H1 (cell line): ENCODE results near the gene TLK1. TPM values are rescaled to one million over a fixed set of nuclear protein-coding genes. Genes with fewer than 3 reads are reported as not detected.
A peak's percentile ranks its signal among the peaks of the same experiment; 100 is the strongest.

ENCODE experiments used
- CTCF ChIA-PET: fragments of 300-600 bp; sonication (Branson Sonifier 250); formaldehyde crosslinking; loops from one replicate; lab custom pipeline; 2021; ENCODE audit not compliant: partially characterized antibody; lab: Charles Lee
- POLR2A ChIA-PET: fragments of 300-600 bp; sonication (Branson Sonifier 250); formaldehyde crosslinking; loops from one replicate; lab custom pipeline; 2021; ENCODE audit warnings: inconsistent platforms; ENCODE audit not compliant: partially characterized antibody; lab: Charles Lee
- DNase-seq, 2 experiments: peaks; one replicate each; pipeline versions ENCODE4 v3.0.0 to v3.0.0-alpha.2; 2010 to 2022; ENCODE audit warnings: low spot score in 2 of 2, low read depth in 1 of 2, mixed read lengths in 1 of 2
- FAIRE-seq: peaks from 2 replicates; lab custom pipeline; 2011; peaks lifted over from hg19 to GRCh38; lab: Jason Lieb, UNC
- H2AFZ ChIP-seq: 2 replicates; pipeline ENCODE4 v1.8.1; 2012; ENCODE audit warnings: low read length, inconsistent platforms
- H2AK5ac ChIP-seq: 2 replicates; pipeline ENCODE4 v1.6.1; 2013; ENCODE audit warnings: low read depth, low read length
- H2BK120ac ChIP-seq: replicated peaks from 2 replicates; pipeline ENCODE3; 2013; ENCODE audit warnings: low read depth, low read length, inconsistent platforms
- H2BK12ac ChIP-seq: 2 replicates; pipeline ENCODE4 v1.6.1; 2013; ENCODE audit warnings: low read depth, low read length
- H2BK15ac ChIP-seq: 2 replicates; pipeline ENCODE4 v1.6.1; 2013; ENCODE audit warnings: low read length
- H2BK20ac ChIP-seq: 2 replicates; pipeline ENCODE4 v1.6.1; 2013; ENCODE audit warnings: low read length
- H2BK5ac ChIP-seq: 2 replicates; pipeline ENCODE4 v1.6.1; 2013; ENCODE audit warnings: low read depth, low read length
- H3K14ac ChIP-seq: 2 replicates; pipeline ENCODE4 v1.6.1; 2013; ENCODE audit warnings: inconsistent platforms; ENCODE audit not compliant: insufficient read length
- H3K18ac ChIP-seq: 2 replicates; pipeline ENCODE4 v1.6.1; 2013; ENCODE audit warnings: low read length; ENCODE audit errors: extremely low read depth
- H3K23ac ChIP-seq: 2 replicates; pipeline ENCODE4 v1.6.1; 2013; ENCODE audit warnings: inconsistent platforms; ENCODE audit not compliant: insufficient read length
- H3K23me2 ChIP-seq: 2 replicates; pipeline ENCODE4 v1.6.1; 2013; ENCODE audit warnings: low read depth, low read length
- H3K27ac ChIP-seq: 2 replicates; pipeline ENCODE4 v1.6.1; 2011; ENCODE audit warnings: low read depth, low read length, inconsistent platforms
- H3K27me3 ChIP-seq, 4 experiments: replicated peaks in 1 of 4; 1 replicate in 1 of 4; 2 replicates in 3 of 4; pipeline versions ENCODE4 v1.6.1 to v1.8.1; 2011 to 2013; ENCODE audit warnings: low read length in 3 of 4, mild to moderate bottlenecking in 3 of 4, inconsistent platforms in 2 of 4, mixed read lengths in 2 of 4, moderate library complexity in 1 of 4; ENCODE audit not compliant: control insufficient read depth in 3 of 4, insufficient read depth in 3 of 4; ENCODE audit errors: extremely low read depth in 1 of 4
- H3K36me3 ChIP-seq, 4 experiments: 2 replicates each; pipeline versions ENCODE4 v1.6.1 to v1.8.1; 2011 to 2013; ENCODE audit warnings: mild to moderate bottlenecking in 4 of 4, low read length in 3 of 4, moderate library complexity in 2 of 4, control low read depth in 1 of 4, inconsistent platforms in 1 of 4; ENCODE audit not compliant: insufficient read depth in 4 of 4, control insufficient read depth in 2 of 4
- H3K4ac ChIP-seq: replicated peaks from 2 replicates; pipeline ENCODE3; 2013; ENCODE audit warnings: low read length, low read depth, mixed read lengths, inconsistent platforms; ENCODE audit not compliant: insufficient read length
- H3K4me1 ChIP-seq, 4 experiments: replicated peaks in 1 of 4; 1 replicate in 1 of 4; 2 replicates in 3 of 4; pipeline versions ENCODE4 v1.6.1 to v1.8.1; 2011 to 2013; ENCODE audit warnings: low read length in 3 of 4, inconsistent platforms in 2 of 4, mixed read lengths in 1 of 4; ENCODE audit not compliant: insufficient read depth in 4 of 4, control insufficient read depth in 3 of 4
- H3K4me2 ChIP-seq, 2 experiments: 2 replicates each; pipeline versions ENCODE4 v1.6.1 to v1.8.1; 2011 to 2013; ENCODE audit warnings: low read depth in 2 of 2, low read length in 2 of 2, control low read depth in 1 of 2, inconsistent platforms in 1 of 2, mild to moderate bottlenecking in 1 of 2; ENCODE audit not compliant: insufficient read depth in 1 of 2
- H3K4me3 ChIP-seq, 4 experiments: fragments of 200-600, 300-600 bp in 1 of 4; sonication (generic), shearing (Covaris generic), sonication (Bioruptor Twin) in 1 of 4; 2 replicates each; pipeline versions ENCODE4 v1.5.1 to v1.8.1; 2011 to 2016; ENCODE audit warnings: low read length in 4 of 4, low read depth in 3 of 4, control low read depth in 2 of 4, inconsistent platforms in 2 of 4, mild to moderate bottlenecking in 2 of 4, mixed read lengths in 1 of 4, moderate library complexity in 1 of 4; ENCODE audit not compliant: insufficient read depth in 2 of 4; ENCODE audit errors: extremely low read depth in 1 of 4
- H3K56ac ChIP-seq: replicated peaks from 2 replicates; pipeline ENCODE3; 2013; ENCODE audit warnings: low read depth, mild to moderate bottlenecking, mixed read lengths, low read length, inconsistent platforms; ENCODE audit not compliant: insufficient read length
- H3K79me1 ChIP-seq: 2 replicates; pipeline ENCODE4 v1.6.1; 2013; ENCODE audit warnings: low read depth, low read length, control low read depth
- H3K79me2 ChIP-seq, 2 experiments: 2 replicates each; pipeline versions ENCODE4 v1.6.1 to v1.8.1; 2012 to 2013; ENCODE audit warnings: low read length in 2 of 2, mild to moderate bottlenecking in 2 of 2, inconsistent platforms in 1 of 2; ENCODE audit not compliant: insufficient read depth in 2 of 2, control insufficient read depth in 1 of 2
- H3K9ac ChIP-seq, 4 experiments: replicated peaks in 1 of 4; 1 replicate in 1 of 4; 2 replicates in 3 of 4; pipeline versions ENCODE4 v1.6.1 to v1.8.1; 2011 to 2013; ENCODE audit warnings: low read depth in 3 of 4, low read length in 3 of 4, control low read depth in 2 of 4, mild to moderate bottlenecking in 2 of 4, moderate library complexity in 2 of 4, inconsistent platforms in 1 of 4; ENCODE audit errors: extremely low read depth in 1 of 4
- H3K9me3 ChIP-seq, 2 experiments: 2 replicates each; pipeline versions ENCODE4 v1.6.1 to v1.8.1; 2012 to 2013; ENCODE audit warnings: mild to moderate bottlenecking in 2 of 2, moderate library complexity in 2 of 2, control low read depth in 1 of 2, inconsistent platforms in 1 of 2, low read depth in 1 of 2, low read length in 1 of 2, mixed read lengths in 1 of 2; ENCODE audit not compliant: insufficient read depth in 2 of 2
- H4K20me1 ChIP-seq, 2 experiments: replicated peaks in 1 of 2; 2 replicates each; pipeline versions ENCODE3 to v1.8.1; 2011 to 2013; ENCODE audit warnings: inconsistent platforms in 2 of 2, low read length in 2 of 2, mild to moderate bottlenecking in 1 of 2; ENCODE audit not compliant: insufficient read depth in 2 of 2, control insufficient read depth in 1 of 2
- H4K5ac ChIP-seq: 2 replicates; pipeline ENCODE4 v1.6.1; 2013; ENCODE audit warnings: low read length, low read depth, mixed read lengths, inconsistent platforms; ENCODE audit not compliant: insufficient read length
- H4K8ac ChIP-seq: 2 replicates; pipeline ENCODE4 v1.8.0; 2013; ENCODE audit warnings: mild to moderate bottlenecking, moderate library complexity, low read length, inconsistent platforms; ENCODE audit not compliant: insufficient read depth; ENCODE audit errors: extremely low read depth
- H4K91ac ChIP-seq: replicated peaks from 2 replicates; pipeline ENCODE3; 2013; ENCODE audit warnings: low read length, mixed read lengths, inconsistent platforms; ENCODE audit not compliant: insufficient read length
- CBX5 ChIP-seq: fragments of 300-800, 300-1000 bp; sonication (generic); IDR thresholded peaks from 2 replicates; pipeline ENCODE4 v1.7.1; 2016; ENCODE audit warnings: antibody characterized with exemption, low read length, low read depth
- CHD1 ChIP-seq: IDR thresholded peaks from 2 replicates; pipeline ENCODE4 v1.6.1; 2012; ENCODE audit warnings: low read depth, low read length, improper control_type of control experiment
- CREB1 ChIP-seq: IDR thresholded peaks from 2 replicates; pipeline ENCODE4 v1.6.1; 2012; ENCODE audit warnings: inconsistent platforms
- PHF8 ChIP-seq: fragments of 200-600 bp; sonication (generic); conservative IDR thresholded peaks from 2 replicates; pipeline ENCODE4 v1.7.1; 2012; ENCODE audit warnings: low read depth, mild to moderate bottlenecking, inconsistent platforms, low read length, moderate library complexity
- RBBP5 ChIP-seq: IDR thresholded peaks from 2 replicates; pipeline ENCODE4 v1.7.1; 2012; ENCODE audit warnings: low read depth, mild to moderate bottlenecking, inconsistent platforms, low read length, moderate library complexity, borderline replicate concordance
- SP1 ChIP-seq: IDR thresholded peaks from 2 replicates; pipeline ENCODE4 v1.6.1; 2011; ENCODE audit warnings: low read depth, low read length
- TAF7 ChIP-seq: optimal IDR thresholded peaks from 2 replicates; pipeline ENCODE3; 2011; ENCODE audit warnings: low read depth, mild to moderate bottlenecking, inconsistent platforms, low read length, moderate library complexity, borderline replicate concordance
- TBP ChIP-seq: IDR thresholded peaks from 2 replicates; pipeline ENCODE4 v1.6.1; 2011; ENCODE audit warnings: low read depth, low read length, improper control_type of control experiment
- ZNF274 ChIP-seq: IDR thresholded peaks from 2 replicates; pipeline ENCODE4 v1.7.0; 2012; ENCODE audit warnings: low read length, borderline replicate concordance; ENCODE audit errors: extremely low read depth
- WGBS, 2 experiments: shearing (Covaris generic) in 1 of 2; methylation state at CpG; one replicate each; pipeline versions ENCODE4 v1.1.6 to v1.1.7; 2013 to 2015; ENCODE audit warnings: low lambda C conversion rate in 2 of 2, mixed read lengths in 2 of 2, inconsistent platforms in 1 of 2, low coverage in 1 of 2, missing lambda C conversion rate in 1 of 2; ENCODE audit not compliant: insufficient replicate concordance in 2 of 2, insufficient coverage in 1 of 2, insufficient read length in 1 of 2; ENCODE audit errors: extremely low coverage in 1 of 2, missing lambda C conversion rate in 1 of 2; 5-methylcytosine and 5-hydroxymethylcytosine counted together
- polyA plus RNA-seq, 7 experiments: library from polyadenylated mRNA; depleted of rRNA in 3 of 7; stranded (reverse) in 5 of 7; unstranded in 2 of 7; fragments of >200 nt in 5 of 7; fragments of 200-250 nt in 2 of 7; gene quantifications; 1 replicate in 5 of 7; 2 replicates in 1 of 7; 4 replicates in 1 of 7; pipeline versions ENCODE4 v1.2.1 to v1.2.3, GENCODE V29; 2011 to 2013; ENCODE audit warnings: missing spikeins in 2 of 7, mixed read lengths in 2 of 7
- total RNA-seq: library from RNA; stranded (reverse); fragmentation: NEBNext Ultra II Directional; extraction: Animal tissue kit (Norgen Biotek cat#: 25700); gene quantifications from 2 replicates; pipeline ENCODE4 v1.2.1, GENCODE V29; 2021
- TF ChIP-seq, protein P1 (sequence below): IDR thresholded peaks from 2 replicates; pipeline ENCODE4 v1.6.1; 2012; ENCODE audit warnings: low read length, inconsistent platforms

TLK1 gene
- total and polyA plus RNA-seq, 2 of the 8 experiments (the other 6 are each of a cell fraction or from before 2014, with no cell fraction given): 11.2 to 102 TPM

DNA sequence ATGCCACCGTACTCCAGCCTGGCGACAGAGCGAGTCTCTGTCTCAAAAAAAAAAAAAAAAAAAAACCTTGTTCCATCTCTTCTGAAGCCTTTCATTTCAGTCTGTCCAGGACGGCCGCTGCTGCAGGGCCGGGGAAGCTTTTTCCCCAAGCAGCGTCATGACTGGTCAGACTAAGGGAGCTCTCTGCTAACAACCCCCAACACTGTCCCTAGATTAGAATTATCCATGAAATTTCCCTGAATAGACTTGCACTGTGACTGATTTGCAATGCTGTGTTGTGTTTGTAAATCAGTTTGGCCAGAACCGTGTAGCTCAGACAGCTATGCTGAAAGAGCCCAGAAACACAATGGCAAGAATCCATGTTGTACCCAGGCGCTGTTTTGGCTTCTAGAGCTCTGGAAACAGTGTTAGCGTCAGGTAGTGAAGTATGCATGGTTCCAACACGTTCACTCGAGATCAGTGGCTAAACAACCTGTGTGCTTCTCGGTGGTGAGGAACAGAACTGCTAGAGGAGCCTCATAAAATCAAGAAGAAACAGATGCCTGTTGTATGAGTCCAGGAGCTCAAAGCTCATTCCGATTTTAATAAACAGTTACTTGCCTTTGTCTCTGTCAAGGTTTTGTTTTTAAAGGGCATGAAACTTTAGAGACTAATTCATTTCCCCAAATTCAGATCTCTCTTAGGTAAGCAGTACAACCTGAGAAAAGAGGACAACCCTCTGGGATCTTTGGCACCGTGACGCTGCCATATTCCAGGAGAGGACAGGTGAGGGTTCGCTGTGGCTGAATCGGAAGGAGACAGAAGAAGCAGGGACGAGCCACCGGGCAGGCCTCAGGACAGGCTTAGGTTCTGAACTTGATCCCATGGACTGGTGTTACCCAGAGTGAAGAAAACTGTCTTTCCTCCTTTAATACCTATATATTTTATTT is 188.1 kb downstream of the TLK1 start:
- DNase-seq: no peak
- H3K4me1 ChIP-seq: peaks cover 0 to 10% (median 3%) of the 10 kb centered on the region in 4 experiments; a peak in 6 of 7 replicates
- H3K23ac ChIP-seq: no peak overlapping the region
- no peak overlapping the region for H3K14ac ChIP-seq
- no peaks in the 10 kb centered on the region; the same call in 1 of the 2 replicates for H3K23me2 ChIP-seq
- no peak for FAIRE-seq
- H3K9ac ChIP-seq: no peak overlapping the region
- H3K4me2 ChIP-seq: peak overlapping the region in 1 of 2 experiments; percentile 34; a peak in 1 of 4 replicates
- no peak overlapping the region for H2BK12ac ChIP-seq
- peak overlapping the region; percentile 6; the same call in 1 of the 2 replicates for H2AFZ ChIP-seq
- no peak overlapping the region for H4K5ac ChIP-seq
- H3K27ac ChIP-seq: no peak overlapping the region
- H4K20me1 ChIP-seq: no peaks in the 10 kb centered on the region
- H2AK5ac ChIP-seq: no peak overlapping the region
- no peaks in the 10 kb centered on the region for H3K27me3 ChIP-seq
- no peaks in the 10 kb centered on the region for H3K79me2 ChIP-seq
- H3K56ac ChIP-seq: no peak overlapping the region
- H3K4ac ChIP-seq: no peak overlapping the region
- H2BK15ac ChIP-seq: no peak overlapping the region
- H3K18ac ChIP-seq: no peak overlapping the region
- peak overlapping the region in 1 of 4 experiments; percentile 58; a peak in 2 of 8 replicates for H3K4me3 ChIP-seq
- H2BK20ac ChIP-seq: no peak overlapping the region
- no peak overlapping the region for H4K91ac ChIP-seq
- no peaks in the 10 kb centered on the region for H3K9me3 ChIP-seq
- POLR2A ChIA-PET: interaction anchor here (0.9 to 4.5 kb wide), 5 partner anchors 35 to 550 kb away, joined by 3 to 18 read pairs (median 5); partner anchors contain the start of genes CYBRD1, DCAF17 and METTL8
- WGBS, 2 experiments: 89% methylated on average over 17 of the region's 20 CpGs; no CpG with 5 or more reads in 1 of the 2 experiments
- peaks cover under 1 to 6% (median 4%) of the 10 kb centered on the region in 4 experiments; a peak in 4 of 8 replicates for H3K36me3 ChIP-seq
- H2BK5ac ChIP-seq: no peak overlapping the region
- H2BK120ac ChIP-seq: no peak overlapping the region
- CTCF ChIA-PET: interaction anchor here (0.5 to 6.0 kb wide), 25 partner anchors 8 to 600 kb away, joined by 3 to 49 read pairs (median 4); no protein-coding TSS in a partner anchor
- no peak overlapping the region for H4K8ac ChIP-seq
- no peaks in the 10 kb centered on the region for H3K79me1 ChIP-seq
- TF ChIP-seq PHF8: no peak
- TF ChIP-seq RBBP5: no peak
- no peak for TF ChIP-seq TBP
- TF ChIP-seq CREB1: no peak
- TF ChIP-seq CBX5: no peak
- TF ChIP-seq, protein P1, sequence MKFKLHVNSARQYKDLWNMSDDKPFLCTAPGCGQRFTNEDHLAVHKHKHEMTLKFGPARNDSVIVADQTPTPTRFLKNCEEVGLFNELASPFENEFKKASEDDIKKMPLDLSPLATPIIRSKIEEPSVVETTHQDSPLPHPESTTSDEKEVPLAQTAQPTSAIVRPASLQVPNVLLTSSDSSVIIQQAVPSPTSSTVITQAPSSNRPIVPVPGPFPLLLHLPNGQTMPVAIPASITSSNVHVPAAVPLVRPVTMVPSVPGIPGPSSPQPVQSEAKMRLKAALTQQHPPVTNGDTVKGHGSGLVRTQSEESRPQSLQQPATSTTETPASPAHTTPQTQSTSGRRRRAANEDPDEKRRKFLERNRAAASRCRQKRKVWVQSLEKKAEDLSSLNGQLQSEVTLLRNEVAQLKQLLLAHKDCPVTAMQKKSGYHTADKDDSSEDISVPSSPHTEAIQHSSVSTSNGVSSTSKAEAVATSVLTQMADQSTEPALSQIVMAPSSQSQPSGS: no peak
- no peak for TF ChIP-seq SP1
- TF ChIP-seq CHD1: no peak
- no peak for TF ChIP-seq ZNF274
- TF ChIP-seq TAF7: no peak
